A673 (cell line): ENCODE results near the gene CNTROB. TPM values are rescaled to one million over a fixed set of nuclear protein-coding genes. Genes with fewer than 3 reads are reported as not detected.

Source experiments
- BruUV-seq: library from RNA; stranded (reverse); fragments of 400-500 nt; replicated peaks from 2 replicates; lab custom pipeline; 2021; lab: Mats Ljungman, UMichigan
- CTCF ChIA-PET: fragments of 300-600 bp; sonication (Branson Sonifier 250); formaldehyde crosslinking; loops from one replicate; lab custom pipeline; 2022; ENCODE audit warnings: antibody characterized with exemption; lab: Charles Lee
- POLR2A ChIA-PET: fragments of 300-600 bp; sonication (Branson Sonifier 250); formaldehyde crosslinking; loops from one replicate; lab custom pipeline; 2022; ENCODE audit warnings: antibody characterized with exemption; ENCODE audit not compliant: low non-redundant PET; lab: Charles Lee
- DNase-seq: peaks from one replicate; pipeline ENCODE4 v3.0.0-alpha.2; 2015; ENCODE audit warnings: low spot score
- H3K27ac ChIP-seq: fragments of 200-600 bp; sonication (generic); 2 replicates; pipeline ENCODE4 v1.5.1; 2016; ENCODE audit warnings: mixed run types, low read depth, mild to moderate bottlenecking, mixed read lengths, antibody characterized with exemption, low read length; ENCODE audit not compliant: poor library complexity, severe bottlenecking
- H3K27me3 ChIP-seq: fragments of 200-600 bp; sonication (generic); replicated peaks from 2 replicates; pipeline ENCODE4 v1.6.1; 2017; ENCODE audit warnings: mixed run types, low read depth, mild to moderate bottlenecking, mixed read lengths, antibody characterized with exemption, low read length; ENCODE audit not compliant: insufficient read depth, poor library complexity
- H3K36me3 ChIP-seq: fragments of 200-600 bp; sonication (generic); 2 replicates; pipeline ENCODE4 v1.6.1; 2016; ENCODE audit warnings: mixed run types, mild to moderate bottlenecking, mixed read lengths, antibody characterized with exemption, low read length; ENCODE audit not compliant: insufficient read depth, poor library complexity, severe bottlenecking
- H3K4me1 ChIP-seq: fragments of 200-600 bp; sonication (generic); 2 replicates; pipeline ENCODE4 v1.6.1; 2017; ENCODE audit warnings: mixed run types, mild to moderate bottlenecking, mixed read lengths, antibody characterized with exemption, low read length; ENCODE audit not compliant: insufficient read depth, poor library complexity, severe bottlenecking
- H3K4me3 ChIP-seq: fragments of 200-600 bp; sonication (generic); 2 replicates; pipeline ENCODE4 v1.5.1; 2016; ENCODE audit warnings: low read depth, mixed run types, mild to moderate bottlenecking, mixed read lengths, low read length; ENCODE audit not compliant: poor library complexity, severe bottlenecking
- H3K9me3 ChIP-seq: fragments of 200-600 bp; sonication (generic); 2 replicates; pipeline ENCODE4 v1.6.1; 2016; ENCODE audit warnings: mixed run types, low read depth, mild to moderate bottlenecking, mixed read lengths, antibody characterized with exemption, low read length; ENCODE audit not compliant: poor library complexity, severe bottlenecking
- EZH2 ChIP-seq: fragments of 200-600 bp; sonication (generic); IDR thresholded peaks from 2 replicates; pipeline ENCODE4 v1.6.1; 2017; ENCODE audit warnings: borderline replicate concordance, low read depth, mild to moderate bottlenecking, mixed read lengths, antibody characterized with exemption, low read length; ENCODE audit not compliant: poor library complexity, severe bottlenecking
- intact Hi-C: fragments of 100-400 bp; cut with micrococcal nuclease; formaldehyde crosslinking; loops from one replicate; pipeline ENCODE4 v1.10.0; 2022; ENCODE audit not compliant: unreplicated experiment
- total RNA-seq: library from RNA; stranded (reverse); gene quantifications from 2 replicates; pipeline ENCODE4 v1.2.3, GENCODE V29; 2021
- TF ChIP-seq, protein P1 (sequence below): fragments of 300-800, 200-600 bp; sonication (generic); conservative IDR thresholded peaks from 2 replicates; pipeline ENCODE4 v1.5.1; 2017; ENCODE audit warnings: low read depth, mild to moderate bottlenecking, antibody characterized with exemption, low read length, moderate library complexity, mixed read lengths

CNTROB gene
- total RNA-seq, 1 experiment from 2014 or later: 72.3 TPM

DNA sequence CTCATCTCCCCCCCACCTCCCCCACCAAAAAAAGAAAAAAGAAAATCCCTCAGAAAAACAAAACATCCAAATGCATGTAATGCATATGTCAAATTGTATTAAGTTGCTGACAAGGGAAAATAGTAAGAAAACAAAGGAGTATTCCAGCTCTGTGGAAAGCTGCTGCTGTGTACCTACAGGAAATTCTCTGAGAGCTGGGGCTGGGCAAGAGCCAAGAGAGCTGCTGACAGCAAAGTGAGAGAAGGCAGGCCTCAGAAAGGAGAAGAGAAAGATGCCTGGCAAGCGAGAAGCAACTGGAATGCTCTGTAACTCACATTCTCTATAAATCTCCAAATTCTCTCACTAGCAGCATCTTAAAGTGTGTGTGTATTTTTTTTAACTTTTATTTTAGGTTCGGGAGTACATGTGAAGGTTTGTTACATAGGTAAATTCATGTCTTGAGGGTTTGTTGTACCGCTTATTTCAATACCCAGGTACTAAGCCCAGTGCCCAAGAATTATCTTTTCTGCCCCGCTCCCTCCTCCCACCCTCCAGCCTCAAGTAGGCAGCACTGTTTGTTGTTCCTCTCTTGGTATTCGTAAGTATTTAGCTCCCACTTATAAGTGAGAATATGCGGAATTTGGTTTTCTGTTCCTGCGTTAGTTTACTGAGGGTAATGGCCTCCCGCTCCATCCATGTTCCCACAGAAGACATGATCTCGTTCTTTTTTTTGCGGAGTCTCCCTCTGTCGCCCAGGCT lies 24.4 kb downstream of the CNTROB start:
- H3K9me3 ChIP-seq: no peaks in the 10 kb centered on the region
- H3K4me1 ChIP-seq: no peaks in the 10 kb centered on the region
- POLR2A ChIA-PET: no interaction called here
- H3K36me3 ChIP-seq: no peaks in the 10 kb centered on the region
- no peak for TF ChIP-seq EZH2
- TF ChIP-seq, protein P1, sequence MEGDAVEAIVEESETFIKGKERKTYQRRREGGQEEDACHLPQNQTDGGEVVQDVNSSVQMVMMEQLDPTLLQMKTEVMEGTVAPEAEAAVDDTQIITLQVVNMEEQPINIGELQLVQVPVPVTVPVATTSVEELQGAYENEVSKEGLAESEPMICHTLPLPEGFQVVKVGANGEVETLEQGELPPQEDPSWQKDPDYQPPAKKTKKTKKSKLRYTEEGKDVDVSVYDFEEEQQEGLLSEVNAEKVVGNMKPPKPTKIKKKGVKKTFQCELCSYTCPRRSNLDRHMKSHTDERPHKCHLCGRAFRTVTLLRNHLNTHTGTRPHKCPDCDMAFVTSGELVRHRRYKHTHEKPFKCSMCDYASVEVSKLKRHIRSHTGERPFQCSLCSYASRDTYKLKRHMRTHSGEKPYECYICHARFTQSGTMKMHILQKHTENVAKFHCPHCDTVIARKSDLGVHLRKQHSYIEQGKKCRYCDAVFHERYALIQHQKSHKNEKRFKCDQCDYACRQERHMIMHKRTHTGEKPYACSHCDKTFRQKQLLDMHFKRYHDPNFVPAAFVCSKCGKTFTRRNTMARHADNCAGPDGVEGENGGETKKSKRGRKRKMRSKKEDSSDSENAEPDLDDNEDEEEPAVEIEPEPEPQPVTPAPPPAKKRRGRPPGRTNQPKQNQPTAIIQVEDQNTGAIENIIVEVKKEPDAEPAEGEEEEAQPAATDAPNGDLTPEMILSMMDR: no peak
- H3K4me3 ChIP-seq: no peak overlapping the region
- DNase-seq: no peak
- BruUV-seq: no TSS peak
- CTCF ChIA-PET: no interaction called here
- H3K27ac ChIP-seq: no peak overlapping the region
- intact Hi-C loops: no loop called here
- H3K27me3 ChIP-seq: no peaks in the 10 kb centered on the region

DNA sequence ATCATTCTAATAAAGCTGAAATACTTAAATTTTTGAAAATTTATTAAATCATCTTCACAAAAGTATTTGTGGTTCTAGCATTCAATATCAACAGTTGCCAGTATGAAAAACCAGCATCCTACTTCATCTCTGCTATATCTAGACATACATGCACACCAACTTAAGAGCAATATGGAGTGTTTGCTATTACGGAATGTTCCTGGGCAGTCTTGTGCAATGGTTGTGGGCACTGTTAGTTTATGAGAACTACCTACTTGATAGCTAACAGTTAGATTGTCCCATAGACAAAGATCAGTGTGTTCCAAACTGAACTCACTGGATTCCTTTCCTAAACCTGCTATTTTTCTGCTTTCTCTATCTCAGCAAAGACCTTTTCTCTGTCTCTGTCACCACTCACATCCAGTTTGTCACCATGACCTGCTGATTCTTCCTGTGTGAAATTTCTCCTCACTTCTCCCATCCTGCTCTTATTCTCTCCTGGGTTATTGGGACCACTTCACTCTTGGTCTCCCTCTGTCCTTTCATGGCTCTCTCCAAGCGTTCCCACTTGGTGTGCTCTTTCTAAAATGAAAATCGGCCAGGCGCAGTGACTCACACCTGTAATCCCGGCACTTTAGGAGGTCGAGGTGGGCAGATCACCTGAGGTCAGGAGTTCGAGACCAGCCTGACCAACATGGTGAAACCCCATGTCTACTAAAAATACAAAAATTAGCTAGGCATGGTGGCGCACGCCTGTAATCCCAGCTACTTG lies 27.7 kb downstream of the CNTROB start:
- DNase-seq: no peak
- Histone ChIP-seq H3K36me3 (no peaks in the 10 kb centered on the region), H3K27ac (no peak overlapping the region), H3K4me1 (no peaks in the 10 kb centered on the region), H3K27me3 (no peaks in the 10 kb centered on the region), H3K4me3 (no peak overlapping the region), H3K9me3 (no peaks in the 10 kb centered on the region)
- BruUV-seq: no TSS peak
- intact Hi-C loops: no loop called here
- TF ChIP-seq EZH2: no peak
- TF ChIP-seq, protein P1: no peak
- ChIA-PET POLR2A (no interaction called here), CTCF (no interaction called here)

DNA sequence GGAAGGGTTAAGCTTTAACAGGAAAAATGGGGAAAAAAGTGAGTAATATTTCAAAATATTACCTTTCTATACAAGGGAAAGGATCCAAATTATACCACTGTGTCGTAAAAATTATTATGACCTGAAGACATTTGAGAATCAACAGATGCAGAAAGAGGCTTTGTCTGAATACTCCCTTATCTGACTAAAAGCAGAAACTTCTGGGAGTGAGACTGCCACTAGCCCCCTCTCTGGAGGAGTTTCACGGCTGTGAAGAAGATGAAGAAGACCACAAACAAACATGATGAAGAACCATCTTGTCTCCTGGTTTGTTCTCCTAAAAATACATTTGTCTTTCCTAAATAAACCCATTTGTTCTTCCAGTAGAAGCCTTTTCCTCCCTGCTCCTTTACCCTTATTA lies 29.4 kb downstream of the CNTROB start:
- DNase-seq: no peak
- BruUV-seq: no TSS peak
- ChIA-PET POLR2A (no interaction called here), CTCF (no interaction called here)
- TF ChIP-seq EZH2: no peak
- TF ChIP-seq, protein P1: no peak
- H3K36me3 ChIP-seq: no peaks in the 10 kb centered on the region
- no peak overlapping the region for H3K4me3 ChIP-seq
- no peaks in the 10 kb centered on the region for H3K27me3 ChIP-seq
- H3K4me1 ChIP-seq: no peaks in the 10 kb centered on the region
- no peak overlapping the region for H3K27ac ChIP-seq
- intact Hi-C loops: no loop called here
- H3K9me3 ChIP-seq: no peaks in the 10 kb centered on the region
